ENCODE results near the gene PSIP1. TPM values are rescaled to one million over a fixed set of nuclear protein-coding genes. Genes with fewer than 3 reads are reported as not detected.

PSIP1 gene
- total RNA-seq, 4 donors from 2014 or later: 33.3 to 56.9 (median 45.5) TPM

- intact Hi-C loops (cut with DNase I): no loop called here
- H3K36me3 ChIP-seq: no peaks in the 10 kb centered on the region
- WGBS: 91% methylated on average over 4 of the region's 4 CpGs
- H3K27ac ChIP-seq (replicated peaks in 1 of 4): no peak overlapping the region
- no peak overlapping the region for H3K4me3 ChIP-seq
- DNase-seq (ENCODE audit: extremely low spot score): no peak
- H3K4me1 ChIP-seq: no peaks in the 10 kb centered on the region
- H3K9me3 ChIP-seq: no peaks in the 10 kb centered on the region
- peaks cover 0 to 4% (median 0%) of the 10 kb centered on the region in 4 donors for H3K27me3 ChIP-seq
- TF ChIP-seq CTCF (IDR thresholded peaks at IDR 0.05) (no peak), POLR2A (IDR thresholded peaks at IDR 0.05; ENCODE audit: low read depth) (no peak), POLR2AphosphoS5 (IDR thresholded peaks at IDR 0.05) (no peak), EP300 (IDR thresholded peaks at IDR 0.05) (no peak)
Observed at GRCh38 chr9:15543047-15543813, 32.5 kb upstream of the PSIP1 start.

GRCh38 chr9:15542624-15543023, 31.9 kb upstream of the PSIP1 start:
- intact Hi-C loops (cut with DNase I): no loop called here
- no peak for DNase-seq (ENCODE audit: extremely low spot score)
- no peak overlapping the region for H3K27ac ChIP-seq (replicated peaks in 1 of 4)
- H3K9me3 ChIP-seq: no peaks in the 10 kb centered on the region
- no peaks in the 10 kb centered on the region for H3K4me1 ChIP-seq
- WGBS: 100% methylated on average over 2 of the region's 2 CpGs
- TF ChIP-seq POLR2AphosphoS5 (IDR thresholded peaks at IDR 0.05): no peak
- TF ChIP-seq EP300 (IDR thresholded peaks at IDR 0.05): no peak
- TF ChIP-seq POLR2A (IDR thresholded peaks at IDR 0.05; ENCODE audit: low read depth): no peak
- TF ChIP-seq CTCF (IDR thresholded peaks at IDR 0.05): no peak
- no peak overlapping the region for H3K4me3 ChIP-seq
- peaks cover 0 to 4% (median 0%) of the 10 kb centered on the region in 4 donors for H3K27me3 ChIP-seq
- H3K36me3 ChIP-seq: no peaks in the 10 kb centered on the region

GRCh38 chr9:15541872-15542271, 31.1 kb upstream of the PSIP1 start:
- H3K27ac ChIP-seq (replicated peaks in 1 of 4): no peak overlapping the region

GRCh38 chr9:15531380-15531779, 20.6 kb upstream of the PSIP1 start:
- Histone ChIP-seq H3K27me3 (no peaks in the 10 kb centered on the region), H3K4me3 (no peak overlapping the region), H3K4me1 (no peaks in the 10 kb centered on the region), H3K27ac (replicated peaks in 1 of 4) (no peak overlapping the region), H3K9me3 (no peaks in the 10 kb centered on the region), H3K36me3 (no peaks in the 10 kb centered on the region)
- 42% methylated on average over 1 of the region's 1 CpG for WGBS
- no peak for DNase-seq (ENCODE audit: extremely low spot score)
- intact Hi-C loops (cut with DNase I): no loop called here
- TF ChIP-seq POLR2A (IDR thresholded peaks at IDR 0.05; ENCODE audit: low read depth) (no peak), CTCF (IDR thresholded peaks at IDR 0.05) (no peak), POLR2AphosphoS5 (IDR thresholded peaks at IDR 0.05) (no peak), EP300 (IDR thresholded peaks at IDR 0.05) (no peak)

More at GRCh38 chr9:15541872-15542271, 31.1 kb upstream of the PSIP1 start:
- Histone ChIP-seq H3K4me3 (no peak overlapping the region), H3K36me3 (no peaks in the 10 kb centered on the region), H3K9me3 (no peaks in the 10 kb centered on the region), H3K4me1 (no peaks in the 10 kb centered on the region), H3K27me3 (peaks cover 0 to 4% (median 0%) of the 10 kb centered on the region in 4 donors)
- intact Hi-C loops (cut with DNase I): no loop called here
- no peak for DNase-seq (ENCODE audit: extremely low spot score)
- WGBS: 54% methylated on average over 2 of the region's 2 CpGs
- TF ChIP-seq CTCF (IDR thresholded peaks at IDR 0.05) (no peak), POLR2A (IDR thresholded peaks at IDR 0.05; ENCODE audit: low read depth) (no peak), POLR2AphosphoS5 (IDR thresholded peaks at IDR 0.05) (no peak), EP300 (IDR thresholded peaks at IDR 0.05) (no peak)
